Left lung (tissue), 10 donors: Measurements from ENCODE around the gene PPIG. TPM values are rescaled to one million over a fixed set of nuclear protein-coding genes. Genes with fewer than 3 reads are reported as not detected.
"Not testable (repeated sequence)": the region's sequence is repeated elsewhere in the genome, so short reads cannot be mapped to it uniquely, and the experiment has no call there.

Source experiments
- ATAC-seq: fragments of 200-7000 bp; cut with Tn5 transposase; one replicate; pipeline ENCODE4 v1.9.1; 2020; ENCODE audit warnings: moderate library complexity
- DNase-seq, 4 donors: peaks; one replicate each; pipeline ENCODE4 v3.0.0-alpha.2; 2013 to 2020
- H3K27ac ChIP-seq, 2 donors: fragments of 200-600 bp; sonication (generic) in 1 of 2; one replicate each; pipeline versions ENCODE4 v1.5.0 to v1.8.0; 2020 to 2021
- H3K27me3 ChIP-seq, 2 donors: fragments of 200-600 bp; sonication (generic) in 1 of 2; one replicate each; pipeline versions ENCODE4 v1.5.0 to v1.8.0; 2020 to 2021
- H3K36me3 ChIP-seq, 2 donors: fragments of 200-600 bp; sonication (generic) in 1 of 2; one replicate each; pipeline versions ENCODE4 v1.5.0 to v1.8.0; 2020 to 2021
- H3K4me1 ChIP-seq, 2 donors: fragments of 200-600 bp; one replicate each; pipeline ENCODE4 v1.8.0; 2021
- H3K4me3 ChIP-seq, 2 donors: fragments of 200-600 bp; sonication (generic) in 1 of 2; one replicate each; pipeline versions ENCODE4 v1.5.0 to v1.8.0; 2020 to 2021; ENCODE audit warnings: mild to moderate bottlenecking in 1 of 2
- H3K9me3 ChIP-seq, 2 donors: fragments of 200-600 bp; sonication (generic) in 1 of 2; one replicate each; pipeline versions ENCODE4 v1.5.0 to v1.8.0; 2020 to 2021
- CTCF ChIP-seq, 2 donors: fragments of 200-600 bp; sonication (generic) in 1 of 2; IDR thresholded peaks; one replicate each; pipeline versions ENCODE4 v1.5.0 to v1.8.0; 2021; ENCODE audit warnings: antibody characterized with exemption in 2 of 2
- intact Hi-C, 2 donors: fragments of 100-400 bp; cut with DNase I; formaldehyde crosslinking; loops; one replicate each; pipeline versions ENCODE4 v1.11.2 to v1.14.2; 2022
- polyA plus RNA-seq, 6 donors: library from polyadenylated mRNA; unstranded; fragments of 120-200 nt; gene quantifications; one replicate each; pipeline ENCODE4 v1.2.1, GENCODE V29; 2013; ENCODE audit not compliant: insufficient read length in 6 of 6
- total RNA-seq, 2 donors: library from RNA; stranded (reverse); fragmentation: NEBNext Ultra II Directional; extraction: Animal tissue kit (Norgen Biotek cat#: 25700); gene quantifications; one replicate each; pipeline ENCODE4 v1.2.1, GENCODE V29; 2021
- donor health status: DM: no; HTN: yes; CAD: no.
- donor health status: DM: no; HTN: no; CAD: no.

Gene PPIG
- total and polyA plus RNA-seq, 8 donors = 40.8 to 102 (median 85.2) TPM

DNA sequence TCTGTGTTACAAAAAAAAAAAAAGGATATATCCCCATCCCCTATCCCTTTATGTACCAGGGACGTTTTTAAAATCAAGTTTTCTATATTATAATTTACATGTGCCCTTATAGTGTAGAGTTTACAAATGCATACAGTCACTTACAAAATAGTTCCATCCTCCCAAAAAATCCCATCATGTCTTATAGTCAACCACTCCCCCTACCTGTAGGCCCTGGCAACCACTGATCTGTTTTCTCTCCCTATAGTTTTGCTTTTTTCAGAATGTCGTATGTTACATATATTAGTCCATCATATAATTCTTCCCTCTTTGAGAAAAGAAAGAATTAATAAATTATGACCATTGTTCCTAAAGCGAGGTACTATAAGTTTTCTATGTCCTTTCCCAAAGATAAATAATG, 92.2 kb downstream of the PPIG start:
- Histone ChIP-seq H3K9me3 (no peaks in the 10 kb centered on the region), H3K27ac (no peak overlapping the region), H3K36me3 (no peaks in the 10 kb centered on the region), H3K27me3 (no peaks in the 10 kb centered on the region), H3K4me3 (no peak overlapping the region), H3K4me1 (no peaks in the 10 kb centered on the region)
- intact Hi-C loops = no loop called here
- no peak for ATAC-seq
- DNase-seq = no peak
- peak in 1 of 2 donors; percentile 10 for TF ChIP-seq CTCF (IDR thresholded peaks at IDR 0.05)

DNA sequence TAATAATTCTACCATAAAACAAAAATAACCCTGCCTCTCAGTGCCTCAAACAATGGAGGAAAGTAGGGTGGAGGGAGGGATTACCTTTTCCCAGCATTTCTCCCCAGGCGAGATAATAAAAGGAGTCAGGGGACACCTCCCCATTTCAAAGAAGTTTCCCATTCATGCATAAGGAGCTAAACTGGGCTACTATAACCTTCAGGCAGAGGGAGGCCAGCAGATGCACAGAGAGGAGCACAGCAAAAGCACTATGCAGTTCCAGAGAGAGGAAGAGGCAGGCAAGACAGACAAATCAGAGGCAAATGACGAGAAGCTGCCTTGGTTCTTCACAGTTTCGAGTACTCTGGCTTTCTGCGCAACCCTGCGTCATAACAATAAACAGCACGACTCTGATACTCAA, 92.7 kb downstream of the PPIG start:
- H3K27ac ChIP-seq = no peak overlapping the region
- H3K27me3 ChIP-seq = no peaks in the 10 kb centered on the region
- intact Hi-C loops = no loop called here
- no peaks in the 10 kb centered on the region for H3K9me3 ChIP-seq
- H3K36me3 ChIP-seq = no peaks in the 10 kb centered on the region
- H3K4me3 ChIP-seq = no peak overlapping the region
- no peak for TF ChIP-seq CTCF (IDR thresholded peaks at IDR 0.05)
- no peaks in the 10 kb centered on the region for H3K4me1 ChIP-seq
- no peak for ATAC-seq
- DNase-seq = no peak

- Histone ChIP-seq H3K4me3 (no peak overlapping the region), H3K27me3 (no peaks in the 10 kb centered on the region), H3K27ac (no peak overlapping the region), H3K4me1 (no peaks in the 10 kb centered on the region), H3K36me3 (no peaks in the 10 kb centered on the region), H3K9me3 (no peaks in the 10 kb centered on the region)
- DNase-seq (no peak), ATAC-seq (no peak)
- TF ChIP-seq CTCF (IDR thresholded peaks at IDR 0.05) = no peak
- intact Hi-C loops = no loop called here
Observed at GRCh38 chr2:169683054-169683424, 98.9 kb downstream of the PPIG start.

- Histone ChIP-seq H3K27me3 (no peaks in the 10 kb centered on the region), H3K4me1 (no peaks in the 10 kb centered on the region), H3K36me3 (no peaks in the 10 kb centered on the region), H3K27ac (no peak overlapping the region), H3K9me3 (no peaks in the 10 kb centered on the region), H3K4me3 (no peak overlapping the region)
- no peak for ATAC-seq
- no peak for TF ChIP-seq CTCF (IDR thresholded peaks at IDR 0.05)
- DNase-seq = no peak
- intact Hi-C loops = no loop called here
Observed at GRCh38 chr2:169683425-169684134, 99.4 kb downstream of the PPIG start.

- DNase-seq = no peak
- no peaks in the 10 kb centered on the region for H3K9me3 ChIP-seq
- no peaks in the 10 kb centered on the region for H3K27me3 ChIP-seq
- intact Hi-C loops = no loop called here
- no peak for TF ChIP-seq CTCF (IDR thresholded peaks at IDR 0.05)
- H3K4me1 ChIP-seq = no peaks in the 10 kb centered on the region
- no peak for ATAC-seq
- H3K4me3 ChIP-seq = no peak overlapping the region
- no peaks in the 10 kb centered on the region for H3K36me3 ChIP-seq
- H3K27ac ChIP-seq = no peak overlapping the region
Observed at GRCh38 chr2:169684135-169684565, 100.0 kb downstream of the PPIG start.

DNA sequence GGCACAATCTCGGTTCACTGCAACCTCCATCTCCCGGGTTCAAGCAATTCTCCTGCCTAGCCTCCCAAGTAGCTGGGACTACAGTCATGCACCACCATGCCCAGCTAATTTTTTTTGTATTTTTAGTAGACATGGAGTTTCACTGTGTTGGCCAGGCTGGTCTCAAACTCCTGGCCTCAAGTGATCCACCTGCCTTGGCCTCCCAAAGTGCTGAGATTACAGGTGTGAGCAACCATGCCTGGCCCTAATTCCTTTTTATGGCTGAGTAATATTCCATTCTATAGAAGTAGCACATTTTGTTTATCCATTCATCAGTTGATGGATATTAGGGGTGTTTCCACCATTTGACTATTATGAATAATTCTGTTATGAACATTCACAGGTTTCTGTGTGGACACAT, 100.6 kb downstream of the PPIG start:
- H3K4me3 ChIP-seq, DNase-seq, ATAC-seq, intact Hi-C loops, H3K4me1 ChIP-seq, H3K36me3 ChIP-seq, H3K27ac ChIP-seq, H3K9me3 ChIP-seq, H3K27me3 ChIP-seq: not testable (repeated sequence)

GRCh38 chr2:169686825-169687224, 102.7 kb downstream of the PPIG start:
- ATAC-seq, H3K36me3 ChIP-seq, H3K4me1 ChIP-seq, intact Hi-C loops, DNase-seq, H3K4me3 ChIP-seq, H3K27ac ChIP-seq, H3K27me3 ChIP-seq: not testable (repeated sequence)
- peaks cover 0 to 12% of the 10 kb centered on the region in 2 donors for H3K9me3 ChIP-seq

GRCh38 chr2:169687943-169688342, 103.8 kb downstream of the PPIG start:
- not testable (repeated sequence) for DNase-seq

More at GRCh38 chr2:169687943-169688342, 103.8 kb downstream of the PPIG start:
- intact Hi-C loops, ATAC-seq, H3K27ac ChIP-seq, H3K36me3 ChIP-seq, H3K27me3 ChIP-seq, H3K4me3 ChIP-seq, H3K4me1 ChIP-seq: not testable (repeated sequence)
- peaks cover 0 to 12% of the 10 kb centered on the region in 2 donors for H3K9me3 ChIP-seq
